ENCODE data around the gene TTC21B.

TTC21B gene

GRCh38 chr2:165898381-165898780 is 55.2 kb downstream of the TTC21B start:
- ATAC-seq (ENCODE audit: insufficient read depth, low read depth) (no peak), DNase-seq (no peak)
- Histone ChIP-seq H3K9me3 (ENCODE audit: insufficient read depth, low read length, severe bottlenecking) (no peaks in the 10 kb centered on the region), H3K27ac (ENCODE audit: low read length) (no peak overlapping the region), H4K20me1 (ENCODE audit: insufficient read depth, low read length) (no peaks in the 10 kb centered on the region), H3K36me3 (ENCODE audit: insufficient read depth, low read length) (peaks cover 63% of the 10 kb centered on the region), H3K4me2 (ENCODE audit: insufficient read depth, low read length) (no peak overlapping the region), H3K4me1 (ENCODE audit: insufficient read depth, low read length) (peaks cover 7% of the 10 kb centered on the region), H3K79me2 (ENCODE audit: insufficient read depth, low read length) (no peaks in the 10 kb centered on the region), H3K27me3 (ENCODE audit: insufficient read depth, low read length, poor library complexity) (no peaks in the 10 kb centered on the region), H2AFZ (ENCODE audit: low read depth, low read length) (no peak overlapping the region), H3K9ac (ENCODE audit: low read depth, low read length) (no peak overlapping the region), H3K4me3 (ENCODE audit: low read depth in 1 of 2, low read length in 2 of 2) (no peak overlapping the region)
- no peak for TF ChIP-seq EZH2 (IDR thresholded peaks at IDR 0.05; ENCODE audit: borderline replicate concordance, low read depth, low read length, severe bottlenecking)
- TF ChIP-seq, protein P1, sequence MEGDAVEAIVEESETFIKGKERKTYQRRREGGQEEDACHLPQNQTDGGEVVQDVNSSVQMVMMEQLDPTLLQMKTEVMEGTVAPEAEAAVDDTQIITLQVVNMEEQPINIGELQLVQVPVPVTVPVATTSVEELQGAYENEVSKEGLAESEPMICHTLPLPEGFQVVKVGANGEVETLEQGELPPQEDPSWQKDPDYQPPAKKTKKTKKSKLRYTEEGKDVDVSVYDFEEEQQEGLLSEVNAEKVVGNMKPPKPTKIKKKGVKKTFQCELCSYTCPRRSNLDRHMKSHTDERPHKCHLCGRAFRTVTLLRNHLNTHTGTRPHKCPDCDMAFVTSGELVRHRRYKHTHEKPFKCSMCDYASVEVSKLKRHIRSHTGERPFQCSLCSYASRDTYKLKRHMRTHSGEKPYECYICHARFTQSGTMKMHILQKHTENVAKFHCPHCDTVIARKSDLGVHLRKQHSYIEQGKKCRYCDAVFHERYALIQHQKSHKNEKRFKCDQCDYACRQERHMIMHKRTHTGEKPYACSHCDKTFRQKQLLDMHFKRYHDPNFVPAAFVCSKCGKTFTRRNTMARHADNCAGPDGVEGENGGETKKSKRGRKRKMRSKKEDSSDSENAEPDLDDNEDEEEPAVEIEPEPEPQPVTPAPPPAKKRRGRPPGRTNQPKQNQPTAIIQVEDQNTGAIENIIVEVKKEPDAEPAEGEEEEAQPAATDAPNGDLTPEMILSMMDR (IDR thresholded peaks at IDR 0.05; ENCODE audit: borderline replicate concordance, extremely low read depth, low read length, poor library complexity, severe bottlenecking), result no peak

GRCh38 chr2:165897726-165898125 is 55.9 kb downstream of the TTC21B start:
- H3K27ac ChIP-seq (ENCODE audit: low read length), result no peak overlapping the region
- H3K36me3 ChIP-seq (ENCODE audit: insufficient read depth, low read length), result peaks cover 63% of the 10 kb centered on the region
- DNase-seq, result no peak
- no peak for TF ChIP-seq EZH2 (IDR thresholded peaks at IDR 0.05; ENCODE audit: borderline replicate concordance, low read depth, low read length, severe bottlenecking)
- TF ChIP-seq, protein P1 (IDR thresholded peaks at IDR 0.05; ENCODE audit: borderline replicate concordance, extremely low read depth, low read length, poor library complexity, severe bottlenecking), result no peak
- H3K4me2 ChIP-seq (ENCODE audit: insufficient read depth, low read length), result no peak overlapping the region
- no peak overlapping the region for H3K4me3 ChIP-seq (ENCODE audit: low read depth in 1 of 2, low read length in 2 of 2)
- no peaks in the 10 kb centered on the region for H3K9me3 ChIP-seq (ENCODE audit: insufficient read depth, low read length, severe bottlenecking)
- no peaks in the 10 kb centered on the region for H4K20me1 ChIP-seq (ENCODE audit: insufficient read depth, low read length)
- no peak overlapping the region for H3K9ac ChIP-seq (ENCODE audit: low read depth, low read length)
- no peak overlapping the region for H2AFZ ChIP-seq (ENCODE audit: low read depth, low read length)
- 0 out of 2 replicates have a peak, but pooled peaks cover under 1% of the 10 kb centered on the region for H3K4me1 ChIP-seq (ENCODE audit: insufficient read depth, low read length)
- no peak for ATAC-seq (ENCODE audit: insufficient read depth, low read depth)
- H3K79me2 ChIP-seq (ENCODE audit: insufficient read depth, low read length), result no peaks in the 10 kb centered on the region
- H3K27me3 ChIP-seq (ENCODE audit: insufficient read depth, low read length, poor library complexity), result no peaks in the 10 kb centered on the region

- H3K27me3 ChIP-seq (ENCODE audit: insufficient read depth, low read length, poor library complexity), result no peaks in the 10 kb centered on the region
- ATAC-seq (ENCODE audit: insufficient read depth, low read depth), result no peak
- H2AFZ ChIP-seq (ENCODE audit: low read depth, low read length), result no peak overlapping the region
- no peaks in the 10 kb centered on the region for H3K9me3 ChIP-seq (ENCODE audit: insufficient read depth, low read length, severe bottlenecking)
- H3K4me2 ChIP-seq (ENCODE audit: insufficient read depth, low read length), result no peak overlapping the region
- DNase-seq, result no peak
- H3K4me1 ChIP-seq (ENCODE audit: insufficient read depth, low read length), result no peaks in the 10 kb centered on the region
- TF ChIP-seq EZH2 (IDR thresholded peaks at IDR 0.05; ENCODE audit: borderline replicate concordance, low read depth, low read length, severe bottlenecking), result no peak
- TF ChIP-seq, protein P1 (IDR thresholded peaks at IDR 0.05; ENCODE audit: borderline replicate concordance, extremely low read depth, low read length, poor library complexity, severe bottlenecking), result no peak
- H3K79me2 ChIP-seq (ENCODE audit: insufficient read depth, low read length), result no peaks in the 10 kb centered on the region
- no peak overlapping the region for H3K4me3 ChIP-seq (ENCODE audit: low read depth in 1 of 2, low read length in 2 of 2)
- H4K20me1 ChIP-seq (ENCODE audit: insufficient read depth, low read length), result no peaks in the 10 kb centered on the region
- no peak overlapping the region for H3K27ac ChIP-seq (ENCODE audit: low read length)
- no peak overlapping the region for H3K9ac ChIP-seq (ENCODE audit: low read depth, low read length)
- H3K36me3 ChIP-seq (ENCODE audit: insufficient read depth, low read length), result peaks cover 63% of the 10 kb centered on the region
Measured at GRCh38 chr2:165897074-165897473, 56.5 kb downstream of the TTC21B start.

DNA sequence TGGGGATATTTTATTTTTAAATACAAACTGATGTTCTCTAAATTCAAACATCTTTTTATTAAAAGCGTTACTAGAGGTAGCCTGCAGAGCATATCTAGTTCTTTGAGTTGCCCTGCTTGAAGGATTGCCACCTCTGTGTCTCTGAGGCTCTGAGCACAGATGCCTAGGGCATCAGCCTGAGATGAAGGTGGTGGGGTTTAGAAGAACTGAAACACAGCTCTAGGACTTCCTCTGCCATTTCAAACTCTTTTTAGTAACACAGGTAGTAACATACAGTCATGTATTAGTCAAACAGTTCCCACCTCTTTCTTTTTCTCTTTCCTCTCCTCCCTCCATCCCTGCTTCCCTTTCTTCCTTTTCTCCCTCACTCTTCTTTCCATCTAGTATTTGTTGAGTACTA is 57.6 kb downstream of the TTC21B start:
- peaks cover 62% of the 10 kb centered on the region for H3K36me3 ChIP-seq (ENCODE audit: insufficient read depth, low read length)
- H3K27me3 ChIP-seq (ENCODE audit: insufficient read depth, low read length, poor library complexity), result no peaks in the 10 kb centered on the region

More for the DNA sequence above, 57.6 kb downstream of the TTC21B start:
- Histone ChIP-seq H3K27ac (ENCODE audit: low read length) (no peak overlapping the region), H3K79me2 (ENCODE audit: insufficient read depth, low read length) (no peaks in the 10 kb centered on the region), H3K4me2 (ENCODE audit: insufficient read depth, low read length) (no peak overlapping the region), H3K9ac (ENCODE audit: low read depth, low read length) (no peak overlapping the region), H3K4me3 (ENCODE audit: low read depth in 1 of 2, low read length in 2 of 2) (no peak overlapping the region), H2AFZ (ENCODE audit: low read depth, low read length) (no peak overlapping the region), H3K9me3 (ENCODE audit: insufficient read depth, low read length, severe bottlenecking) (no peaks in the 10 kb centered on the region), H4K20me1 (ENCODE audit: insufficient read depth, low read length) (no peaks in the 10 kb centered on the region), H3K4me1 (ENCODE audit: insufficient read depth, low read length) (no peaks in the 10 kb centered on the region)
- no peak for TF ChIP-seq EZH2 (IDR thresholded peaks at IDR 0.05; ENCODE audit: borderline replicate concordance, low read depth, low read length, severe bottlenecking)
- TF ChIP-seq, protein P1 (IDR thresholded peaks at IDR 0.05; ENCODE audit: borderline replicate concordance, extremely low read depth, low read length, poor library complexity, severe bottlenecking), result no peak
- DNase-seq (no peak), ATAC-seq (ENCODE audit: insufficient read depth, low read depth) (no peak)
